HepG2 (cell line): ENCODE results near the gene JADE2.

Source experiments
- CTCF ChIP-seq: sonication (generic); formaldehyde crosslinking; IDR thresholded peaks from 2 replicates; pipeline ENCODE4 v1.5.0; 2020; ENCODE audit warnings: mild to moderate bottlenecking, missing genetic modification reagents, moderate library complexity
- KAT7 ChIP-seq: IDR thresholded peaks from 2 replicates; pipeline ENCODE4 v1.6.1; 2018; ENCODE audit warnings: borderline replicate concordance, missing compliant biosample characterization
- POLR2A ChIP-seq, 2 experiments: IDR thresholded peaks; 2 replicates each; pipeline ENCODE4 v1.6.1; 2011; ENCODE audit warnings: low read depth in 2 of 2, low read length in 2 of 2, mild to moderate bottlenecking in 1 of 2, moderate library complexity in 1 of 2; ENCODE audit not compliant: insufficient read depth in 1 of 2
- RAD21 ChIP-seq: fragments of 450-650 bp; formaldehyde crosslinking; IDR thresholded peaks from 2 replicates; pipeline ENCODE4 v1.5.0; 2020; ENCODE audit warnings: mild to moderate bottlenecking
- RFX3 ChIP-seq: IDR thresholded peaks from 2 replicates; pipeline ENCODE4 v1.6.1; 2016; ENCODE audit warnings: missing biosample characterization, missing genetic modification reagents
- SRSF4 ChIP-seq: fragments of 200-400 bp; formaldehyde crosslinking; IDR thresholded peaks from one replicate; pipeline ENCODE4 v1.6.1; 2018; ENCODE audit warnings: mild to moderate bottlenecking, low read depth, low read length, moderate library complexity; ENCODE audit not compliant: poor library complexity, severe bottlenecking
- ZBTB43 ChIP-seq: sonication (generic); formaldehyde crosslinking; conservative IDR thresholded peaks from 2 replicates; pipeline ENCODE4 v1.4.0; 2020; ENCODE audit warnings: missing genetic modification reagents

- TF ChIP-seq KAT7 (CRISPR knock-in tag) (no peak), SRSF4 (no peak), ZBTB43 (CRISPR knock-in tag) (no peak), POLR2A (IDR thresholded peaks at IDR 0.05; ENCODE audit: insufficient read depth in 1 of 2, low read depth in 2 of 2, low read length in 2 of 2) (no peak), RFX3 (CRISPR knock-in tag) (no peak), CTCF (CRISPR knock-in tag) (no peak), RAD21 (CRISPR knock-in tag) (no peak)
These were observed 45.4 kb downstream of the JADE2 start for GRCh38 chr5:134570886-134571285.
